ENCODE results near the gene POLR2I. TPM values are rescaled to one million over a fixed set of nuclear protein-coding genes. Genes with fewer than 3 reads are reported as not detected.

Gene POLR2I
- total and polyA plus RNA-seq, 2 of the 13 experiments (the other 11 are each of a cell fraction or from before 2014, with no cell fraction given): 40.5 to 104 TPM

DNA sequence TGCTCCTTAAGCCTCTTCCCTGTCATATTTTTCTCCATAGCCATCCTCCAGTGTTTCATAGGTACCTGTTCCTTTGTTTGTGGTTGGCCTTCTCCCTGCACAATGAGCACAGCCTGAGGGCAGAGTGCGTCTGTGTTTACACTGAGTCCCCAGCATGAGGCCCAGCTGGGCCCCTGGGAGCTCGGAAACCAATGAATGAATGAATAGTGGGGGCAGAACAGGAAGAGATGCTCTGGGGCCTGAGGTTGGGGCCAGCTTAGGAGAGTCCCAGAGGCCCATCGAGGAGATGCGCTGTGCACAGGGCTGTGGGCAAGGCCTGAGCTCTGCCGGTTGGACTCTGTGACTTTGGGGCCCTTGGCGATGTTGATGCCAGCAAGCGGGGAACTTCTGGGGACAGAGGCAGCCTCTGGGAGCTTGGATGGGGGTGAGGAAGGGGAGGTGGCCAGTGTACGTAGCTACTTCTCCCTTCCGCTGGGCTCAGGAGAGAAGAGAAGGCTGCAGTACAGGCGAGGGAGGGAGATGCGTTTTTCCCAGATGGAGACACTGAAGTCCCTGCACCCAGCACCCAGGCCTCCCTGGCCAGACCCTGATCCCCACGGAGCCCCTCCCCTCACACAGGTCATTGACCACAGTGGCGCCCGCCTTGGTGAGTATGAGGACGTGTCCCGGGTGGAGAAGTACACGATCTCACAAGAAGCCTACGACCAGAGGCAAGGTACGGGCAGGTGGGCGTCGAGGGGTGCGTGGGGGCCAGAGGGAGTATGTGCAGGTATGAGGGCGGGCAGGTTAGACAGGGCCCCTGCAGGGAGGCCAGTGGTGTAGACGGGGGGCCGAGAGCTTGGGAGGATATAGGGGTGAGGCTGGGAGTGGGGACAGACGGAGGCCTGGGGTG lies 5.7 kb upstream of the POLR2I start (continued):
- TF ChIP-seq, protein P1, sequence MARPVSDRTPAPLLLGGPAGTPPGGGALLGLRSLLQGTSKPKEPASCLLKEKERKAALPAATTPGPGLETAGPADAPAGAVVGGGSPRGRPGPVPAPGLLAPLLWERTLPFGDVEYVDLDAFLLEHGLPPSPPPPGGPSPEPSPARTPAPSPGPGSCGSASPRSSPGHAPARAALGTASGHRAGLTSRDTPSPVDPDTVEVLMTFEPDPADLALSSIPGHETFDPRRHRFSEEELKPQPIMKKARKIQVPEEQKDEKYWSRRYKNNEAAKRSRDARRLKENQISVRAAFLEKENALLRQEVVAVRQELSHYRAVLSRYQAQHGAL (CRISPR knock-in tag; IDR thresholded peaks at IDR 0.05; ENCODE audit: not compliant biosample characterization): no peak
- TF ChIP-seq ZNF761 (CRISPR knock-in tag; conservative IDR thresholded peaks at IDR 0.05) (peak; percentile 79; the same call in 1 of the 2 replicates), ZNF678 (CRISPR knock-in tag; IDR thresholded peaks at IDR 0.05) (no peak), ZNF75D (CRISPR knock-in tag; IDR thresholded peaks at IDR 0.05; ENCODE audit: borderline replicate concordance) (no peak), ZNF460 (CRISPR knock-in tag; IDR thresholded peaks at IDR 0.05; ENCODE audit: borderline replicate concordance) (no peak; the same call in 1 of the 2 replicates), EEA1 (CRISPR knock-in tag; IDR thresholded peaks at IDR 0.05; ENCODE audit: borderline replicate concordance) (no peak), ETV6 (CRISPR knock-in tag; conservative IDR thresholded peaks at IDR 0.05) (no peak), RCOR2 (CRISPR knock-in tag; IDR thresholded peaks at IDR 0.05) (peak; percentile 86), FLYWCH1 (CRISPR knock-in tag; IDR thresholded peaks at IDR 0.05) (no peak), ZNF10 (CRISPR knock-in tag; IDR thresholded peaks at IDR 0.05; ENCODE audit: borderline replicate concordance, low read depth) (no peak), SMYD3 (CRISPR knock-in tag; IDR thresholded peaks at IDR 0.05) (peak; percentile 84), NR3C1 (CRISPR knock-in tag; IDR thresholded peaks at IDR 0.05) (no peak), RFXANK (CRISPR knock-in tag; IDR thresholded peaks at IDR 0.05) (no peak), REXO4 (CRISPR knock-in tag; IDR thresholded peaks at IDR 0.05; ENCODE audit: borderline replicate concordance) (no peak), BRD4 (CRISPR knock-in tag; IDR thresholded peaks at IDR 0.05) (no peak)
- TF ChIP-seq, protein P2, sequence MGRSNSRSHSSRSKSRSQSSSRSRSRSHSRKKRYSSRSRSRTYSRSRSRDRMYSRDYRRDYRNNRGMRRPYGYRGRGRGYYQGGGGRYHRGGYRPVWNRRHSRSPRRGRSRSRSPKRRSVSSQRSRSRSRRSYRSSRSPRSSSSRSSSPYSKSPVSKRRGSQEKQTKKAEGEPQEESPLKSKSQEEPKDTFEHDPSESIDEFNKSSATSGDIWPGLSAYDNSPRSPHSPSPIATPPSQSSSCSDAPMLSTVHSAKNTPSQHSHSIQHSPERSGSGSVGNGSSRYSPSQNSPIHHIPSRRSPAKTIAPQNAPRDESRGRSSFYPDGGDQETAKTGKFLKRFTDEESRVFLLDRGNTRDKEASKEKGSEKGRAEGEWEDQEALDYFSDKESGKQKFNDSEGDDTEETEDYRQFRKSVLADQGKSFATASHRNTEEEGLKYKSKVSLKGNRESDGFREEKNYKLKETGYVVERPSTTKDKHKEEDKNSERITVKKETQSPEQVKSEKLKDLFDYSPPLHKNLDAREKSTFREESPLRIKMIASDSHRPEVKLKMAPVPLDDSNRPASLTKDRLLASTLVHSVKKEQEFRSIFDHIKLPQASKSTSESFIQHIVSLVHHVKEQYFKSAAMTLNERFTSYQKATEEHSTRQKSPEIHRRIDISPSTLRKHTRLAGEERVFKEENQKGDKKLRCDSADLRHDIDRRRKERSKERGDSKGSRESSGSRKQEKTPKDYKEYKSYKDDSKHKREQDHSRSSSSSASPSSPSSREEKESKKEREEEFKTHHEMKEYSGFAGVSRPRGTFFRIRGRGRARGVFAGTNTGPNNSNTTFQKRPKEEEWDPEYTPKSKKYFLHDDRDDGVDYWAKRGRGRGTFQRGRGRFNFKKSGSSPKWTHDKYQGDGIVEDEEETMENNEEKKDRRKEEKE (IDR thresholded peaks at IDR 0.05): no peak
- TF ChIP-seq, protein P3, sequence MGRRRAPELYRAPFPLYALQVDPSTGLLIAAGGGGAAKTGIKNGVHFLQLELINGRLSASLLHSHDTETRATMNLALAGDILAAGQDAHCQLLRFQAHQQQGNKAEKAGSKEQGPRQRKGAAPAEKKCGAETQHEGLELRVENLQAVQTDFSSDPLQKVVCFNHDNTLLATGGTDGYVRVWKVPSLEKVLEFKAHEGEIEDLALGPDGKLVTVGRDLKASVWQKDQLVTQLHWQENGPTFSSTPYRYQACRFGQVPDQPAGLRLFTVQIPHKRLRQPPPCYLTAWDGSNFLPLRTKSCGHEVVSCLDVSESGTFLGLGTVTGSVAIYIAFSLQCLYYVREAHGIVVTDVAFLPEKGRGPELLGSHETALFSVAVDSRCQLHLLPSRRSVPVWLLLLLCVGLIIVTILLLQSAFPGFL (CRISPR knock-in tag; IDR thresholded peaks at IDR 0.05): no peak
- TF ChIP-seq, protein P4, sequence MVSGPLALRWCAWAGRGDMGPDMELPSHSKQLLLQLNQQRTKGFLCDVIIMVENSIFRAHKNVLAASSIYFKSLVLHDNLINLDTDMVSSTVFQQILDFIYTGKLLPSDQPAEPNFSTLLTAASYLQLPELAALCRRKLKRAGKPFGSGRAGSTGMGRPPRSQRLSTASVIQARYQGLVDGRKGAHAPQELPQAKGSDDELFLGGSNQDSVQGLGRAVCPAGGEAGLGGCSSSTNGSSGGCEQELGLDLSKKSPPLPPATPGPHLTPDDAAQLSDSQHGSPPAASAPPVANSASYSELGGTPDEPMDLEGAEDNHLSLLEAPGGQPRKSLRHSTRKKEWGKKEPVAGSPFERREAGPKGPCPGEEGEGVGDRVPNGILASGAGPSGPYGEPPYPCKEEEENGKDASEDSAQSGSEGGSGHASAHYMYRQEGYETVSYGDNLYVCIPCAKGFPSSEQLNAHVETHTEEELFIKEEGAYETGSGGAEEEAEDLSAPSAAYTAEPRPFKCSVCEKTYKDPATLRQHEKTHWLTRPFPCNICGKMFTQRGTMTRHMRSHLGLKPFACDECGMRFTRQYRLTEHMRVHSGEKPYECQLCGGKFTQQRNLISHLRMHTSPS (CRISPR knock-in tag; IDR thresholded peaks at IDR 0.05; ENCODE audit: low read depth): no peak
- TF ChIP-seq, protein P5, sequence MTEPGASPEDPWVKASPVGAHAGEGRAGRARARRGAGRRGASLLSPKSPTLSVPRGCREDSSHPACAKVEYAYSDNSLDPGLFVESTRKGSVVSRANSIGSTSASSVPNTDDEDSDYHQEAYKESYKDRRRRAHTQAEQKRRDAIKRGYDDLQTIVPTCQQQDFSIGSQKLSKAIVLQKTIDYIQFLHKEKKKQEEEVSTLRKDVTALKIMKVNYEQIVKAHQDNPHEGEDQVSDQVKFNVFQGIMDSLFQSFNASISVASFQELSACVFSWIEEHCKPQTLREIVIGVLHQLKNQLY (CRISPR knock-in tag; IDR thresholded peaks at IDR 0.05): no peak
- TF ChIP-seq, protein P6, sequence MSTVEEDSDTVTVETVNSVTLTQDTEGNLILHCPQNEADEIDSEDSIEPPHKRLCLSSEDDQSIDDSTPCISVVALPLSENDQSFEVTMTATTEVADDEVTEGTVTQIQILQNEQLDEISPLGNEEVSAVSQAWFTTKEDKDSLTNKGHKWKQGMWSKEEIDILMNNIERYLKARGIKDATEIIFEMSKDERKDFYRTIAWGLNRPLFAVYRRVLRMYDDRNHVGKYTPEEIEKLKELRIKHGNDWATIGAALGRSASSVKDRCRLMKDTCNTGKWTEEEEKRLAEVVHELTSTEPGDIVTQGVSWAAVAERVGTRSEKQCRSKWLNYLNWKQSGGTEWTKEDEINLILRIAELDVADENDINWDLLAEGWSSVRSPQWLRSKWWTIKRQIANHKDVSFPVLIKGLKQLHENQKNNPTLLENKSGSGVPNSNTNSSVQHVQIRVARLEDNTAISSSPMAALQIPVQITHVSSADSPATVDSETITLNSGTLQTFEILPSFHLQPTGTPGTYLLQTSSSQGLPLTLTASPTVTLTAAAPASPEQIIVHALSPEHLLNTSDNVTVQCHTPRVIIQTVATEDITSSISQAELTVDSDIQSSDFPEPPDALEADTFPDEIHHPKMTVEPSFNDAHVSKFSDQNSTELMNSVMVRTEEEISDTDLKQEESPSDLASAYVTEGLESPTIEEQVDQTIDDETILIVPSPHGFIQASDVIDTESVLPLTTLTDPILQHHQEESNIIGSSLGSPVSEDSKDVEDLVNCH (CRISPR knock-in tag; IDR thresholded peaks at IDR 0.05): no peak
